Neural progenitor cell (in vitro differentiated cells): ENCODE measurements around the gene PLCXD3. TPM values are rescaled to one million over a fixed set of nuclear protein-coding genes. Genes with fewer than 3 reads are reported as not detected.

Experiments
- DNase-seq: peaks from one replicate; pipeline ENCODE4 v3.0.0-alpha.2; 2016; ENCODE audit warnings: low spot score
- H2AFZ ChIP-seq: fragments of 200-600 bp; sonication (generic); replicated peaks from 2 replicates; pipeline ENCODE4 v1.6.1; 2016; ENCODE audit warnings: antibody characterized with exemption
- H3F3A ChIP-seq: fragments of 200-600 bp; sonication (generic); 2 replicates; pipeline ENCODE4 v1.6.1; 2016; ENCODE audit warnings: antibody characterized with exemption, low read depth
- H3K27ac ChIP-seq: fragments of 200-600 bp; sonication (generic); 2 replicates; pipeline ENCODE4 v1.5.1; 2016; ENCODE audit warnings: mild to moderate bottlenecking
- H3K27me3 ChIP-seq: fragments of 200-600 bp; sonication (generic); 2 replicates; pipeline ENCODE4 v1.6.1; 2016; ENCODE audit warnings: mild to moderate bottlenecking, moderate library complexity
- H3K36me3 ChIP-seq: fragments of 200-600 bp; sonication (generic); 2 replicates; pipeline ENCODE4 v1.5.1; 2016
- H3K4me1 ChIP-seq: fragments of 200-600 bp; sonication (generic); 2 replicates; pipeline ENCODE4 v1.6.1; 2016; ENCODE audit warnings: mixed run types
- H3K4me2 ChIP-seq: fragments of 200-600 bp; sonication (generic); 2 replicates; pipeline ENCODE4 v1.6.1; 2016
- H3K4me3 ChIP-seq: fragments of 200-600 bp; sonication (generic); 2 replicates; pipeline ENCODE4 v1.5.1; 2016
- H3K79me2 ChIP-seq: fragments of 200-600 bp; sonication (generic); 2 replicates; pipeline ENCODE4 v1.6.1; 2016; ENCODE audit warnings: low read depth
- H3K9ac ChIP-seq: fragments of 200-600 bp; sonication (generic); 2 replicates; pipeline ENCODE4 v1.6.1; 2016
- H3K9me3 ChIP-seq: fragments of 200-600 bp; sonication (generic); 2 replicates; pipeline ENCODE4 v1.5.1; 2016; ENCODE audit warnings: low read depth
- H4K20me1 ChIP-seq: fragments of 200-600 bp; sonication (generic); 2 replicates; pipeline ENCODE4 v1.6.1; 2016; ENCODE audit warnings: low read depth
- H3K27ac Mint-ChIP-seq: 3 replicates; pipeline ENCODE4 v1.8.0; 2021; ENCODE audit warnings: mixed read lengths
- H3K27me3 Mint-ChIP-seq: 2 replicates; pipeline ENCODE4 v1.8.0; 2022; ENCODE audit warnings: low read depth, mild to moderate bottlenecking, inconsistent platforms, moderate library complexity, mixed read lengths; ENCODE audit not compliant: insufficient read depth
- H3K36me3 Mint-ChIP-seq: 3 replicates; pipeline ENCODE4 v1.8.0; 2021; ENCODE audit warnings: mixed read lengths
- H3K4me1 Mint-ChIP-seq: 3 replicates; pipeline ENCODE4 v1.8.0; 2021; ENCODE audit warnings: mixed read lengths
- H3K4me3 Mint-ChIP-seq: 3 replicates; pipeline ENCODE4 v1.8.0; 2021; ENCODE audit warnings: mild to moderate bottlenecking, moderate library complexity, mixed read lengths
- H3K9me3 Mint-ChIP-seq: 3 replicates; pipeline ENCODE4 v1.8.0; 2020; ENCODE audit warnings: mixed read lengths
- CTCF ChIP-seq: fragments of 200-600 bp; sonication (generic); IDR thresholded peaks from 2 replicates; pipeline ENCODE4 v1.5.1; 2017; ENCODE audit warnings: antibody characterized with exemption, mild to moderate bottlenecking
- EZH2 ChIP-seq: fragments of 200-600 bp; sonication (generic); IDR thresholded peaks from 2 replicates; pipeline ENCODE4 v1.6.1; 2017; ENCODE audit warnings: antibody characterized with exemption, mild to moderate bottlenecking, moderate library complexity
- EZH2phosphoT487 ChIP-seq: fragments of 200-600 bp; sonication (generic); IDR thresholded peaks from 2 replicates; pipeline ENCODE4 v1.6.1; 2017; ENCODE audit warnings: antibody characterized with exemption
- total RNA-seq: library from RNA; depleted of rRNA; stranded (reverse); fragments of >200 nt; gene quantifications from 2 replicates; pipeline ENCODE4 v1.2.3, GENCODE V29; 2015; ENCODE audit warnings: low replicate concordance

The PLCXD3 gene
- total RNA-seq, 1 donor from 2014 or later: not detected

- no peak overlapping the region for H3K9ac ChIP-seq
- no peak overlapping the region for H3K27ac ChIP-seq
- Mint-ChIP-seq H3K4me1 (peaks cover 3% of the 10 kb centered on the region), H3K4me3 (no peak overlapping the region), H3K36me3 (no peaks in the 10 kb centered on the region), H3K27me3 (no peaks in the 10 kb centered on the region), H3K9me3 (no peaks in the 10 kb centered on the region), H3K27ac (no peak overlapping the region)
- TF ChIP-seq EZH2: no peak
- TF ChIP-seq EZH2phosphoT487: no peak
- no peak for TF ChIP-seq CTCF
- peak overlapping the region; percentile 19 for H2AFZ ChIP-seq
- no peaks in the 10 kb centered on the region for H3K79me2 ChIP-seq
- H3F3A ChIP-seq: no peaks in the 10 kb centered on the region
- DNase-seq: no peak
- H3K27me3 ChIP-seq: no peaks in the 10 kb centered on the region
- H3K36me3 ChIP-seq: no peaks in the 10 kb centered on the region
- no peaks in the 10 kb centered on the region for H3K9me3 ChIP-seq
- H4K20me1 ChIP-seq: no peaks in the 10 kb centered on the region
- H3K4me1 ChIP-seq: no peaks in the 10 kb centered on the region
- H3K4me3 ChIP-seq: no peak overlapping the region
- H3K4me2 ChIP-seq: no peak overlapping the region
These were observed 229.1 kb downstream of the PLCXD3 start for GRCh38 chr5:41281215-41281810.

- Histone ChIP-seq H3K4me2 (no peak overlapping the region), H3K4me1 (peaks cover 6% of the 10 kb centered on the region), H3K27me3 (no peaks in the 10 kb centered on the region), H3K9ac (no peak overlapping the region), H3K9me3 (no peaks in the 10 kb centered on the region), H3F3A (no peaks in the 10 kb centered on the region), H3K79me2 (no peaks in the 10 kb centered on the region), H4K20me1 (no peaks in the 10 kb centered on the region), H3K4me3 (no peak overlapping the region), H3K27ac (no peak overlapping the region), H2AFZ (no peak overlapping the region), H3K36me3 (no peaks in the 10 kb centered on the region)
- no peak for DNase-seq
- no peaks in the 10 kb centered on the region for H3K36me3 Mint-ChIP-seq
- H3K27me3 Mint-ChIP-seq: no peaks in the 10 kb centered on the region
- TF ChIP-seq CTCF (no peak), EZH2 (no peak), EZH2phosphoT487 (no peak)
- peaks cover 3% of the 10 kb centered on the region for H3K4me1 Mint-ChIP-seq
- no peak overlapping the region for H3K4me3 Mint-ChIP-seq
- H3K27ac Mint-ChIP-seq: no peak overlapping the region
- H3K9me3 Mint-ChIP-seq: no peaks in the 10 kb centered on the region
These were observed 231.4 kb downstream of the PLCXD3 start for GRCh38 chr5:41279040-41279439.

- Histone ChIP-seq H3K79me2 (no peaks in the 10 kb centered on the region), H3K27me3 (no peaks in the 10 kb centered on the region), H2AFZ (peak overlapping the region; percentile 19), H3K4me3 (no peak overlapping the region), H3K9ac (no peak overlapping the region), H3K36me3 (no peaks in the 10 kb centered on the region), H4K20me1 (no peaks in the 10 kb centered on the region), H3K4me2 (no peak overlapping the region), H3K27ac (no peak overlapping the region), H3F3A (no peaks in the 10 kb centered on the region), H3K9me3 (no peaks in the 10 kb centered on the region), H3K4me1 (peaks cover 6% of the 10 kb centered on the region)
- DNase-seq: no peak
- Mint-ChIP-seq H3K27me3 (no peaks in the 10 kb centered on the region), H3K4me1 (peaks cover 3% of the 10 kb centered on the region), H3K27ac (no peak overlapping the region), H3K9me3 (no peaks in the 10 kb centered on the region), H3K36me3 (no peaks in the 10 kb centered on the region), H3K4me3 (no peak overlapping the region)
- no peak for TF ChIP-seq CTCF
- no peak for TF ChIP-seq EZH2
- TF ChIP-seq EZH2phosphoT487: no peak
These were observed 232.7 kb downstream of the PLCXD3 start for GRCh38 chr5:41277476-41278245.
